ENCODE results near the gene AMACR.
"Not testable (repeated sequence)": the region's sequence is repeated elsewhere in the genome, so short reads cannot be mapped to it uniquely, and the experiment has no call there.

The AMACR gene

DNA sequence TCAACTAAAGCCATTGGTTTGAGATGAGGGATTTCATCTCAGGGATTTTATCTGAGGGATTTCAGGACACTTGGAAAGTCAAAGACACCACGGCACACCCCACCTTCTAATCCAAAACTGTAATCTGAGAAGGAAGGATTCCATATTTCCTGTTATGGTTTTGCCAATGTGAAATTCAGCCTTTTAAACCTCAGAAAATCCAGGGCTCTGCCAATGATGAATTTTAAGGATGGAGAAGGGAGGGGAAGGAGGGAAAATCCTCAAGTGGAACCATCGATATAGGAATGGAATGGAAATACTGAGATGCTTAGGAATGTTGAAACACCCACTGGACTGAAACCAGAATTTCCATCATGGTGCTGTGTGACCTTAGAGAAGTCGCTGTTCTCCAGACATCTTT, 29.9 kb upstream of the AMACR start:
- no peak for DNase-seq (ENCODE audit: low spot score)

DNA sequence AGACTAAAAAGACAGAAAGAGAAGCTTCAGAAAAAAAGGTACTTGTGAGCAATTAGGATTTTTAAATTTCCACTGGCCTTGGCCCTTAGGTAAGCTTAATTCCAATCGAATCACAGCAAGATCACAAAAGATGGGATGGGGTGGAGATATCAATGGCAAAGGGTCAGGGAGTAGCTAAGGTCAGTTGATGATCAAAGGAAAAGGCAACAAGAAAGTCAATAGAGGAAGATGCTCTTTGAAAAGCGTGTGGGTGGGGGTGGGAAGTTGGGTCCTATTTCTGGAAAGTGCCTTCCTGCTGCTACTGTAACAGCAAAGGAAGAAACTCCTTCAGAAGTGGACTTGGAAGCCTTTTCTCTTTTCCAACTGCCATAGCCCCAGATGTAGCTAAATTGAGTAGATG, 27.9 kb upstream of the AMACR start:
- no peak for DNase-seq (ENCODE audit: low spot score)

DNA sequence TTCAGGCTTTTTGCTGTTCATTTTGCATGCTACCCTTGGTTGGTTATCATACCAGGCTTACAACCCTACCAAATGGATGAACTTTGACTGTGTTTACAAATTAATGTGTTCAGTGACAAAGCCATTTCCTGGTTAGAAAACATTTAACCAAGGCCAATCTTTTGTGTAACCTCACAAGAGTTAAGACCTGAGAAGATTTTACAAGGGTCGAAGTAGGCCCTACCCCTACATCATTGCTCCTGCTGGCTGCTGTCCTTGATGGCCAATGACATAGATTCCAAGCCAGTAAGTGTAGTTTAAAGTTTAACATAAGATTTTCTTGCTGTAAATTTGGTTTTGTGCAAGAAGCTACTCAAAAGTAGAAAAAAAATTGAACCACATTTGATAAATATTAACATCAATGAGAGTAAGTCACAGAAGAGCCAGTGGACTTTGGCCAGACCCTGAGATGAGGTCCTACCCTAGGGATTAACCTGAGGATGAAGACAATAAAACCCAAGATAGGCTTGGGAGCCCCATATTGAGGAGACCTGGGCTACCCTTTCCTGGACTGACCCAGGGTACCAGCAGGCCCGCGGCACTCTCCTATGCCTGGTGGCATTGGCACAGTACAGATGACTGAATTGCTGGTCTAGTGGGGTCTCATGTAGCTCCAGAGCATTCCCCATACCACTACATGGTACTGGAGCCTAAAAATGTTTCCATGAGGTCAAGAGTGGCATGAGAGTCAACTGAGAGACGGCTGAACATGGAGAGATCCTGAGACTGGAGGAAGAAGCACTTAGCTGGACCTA, 26.9 kb upstream of the AMACR start:
- no peak for DNase-seq (ENCODE audit: low spot score)

DNA sequence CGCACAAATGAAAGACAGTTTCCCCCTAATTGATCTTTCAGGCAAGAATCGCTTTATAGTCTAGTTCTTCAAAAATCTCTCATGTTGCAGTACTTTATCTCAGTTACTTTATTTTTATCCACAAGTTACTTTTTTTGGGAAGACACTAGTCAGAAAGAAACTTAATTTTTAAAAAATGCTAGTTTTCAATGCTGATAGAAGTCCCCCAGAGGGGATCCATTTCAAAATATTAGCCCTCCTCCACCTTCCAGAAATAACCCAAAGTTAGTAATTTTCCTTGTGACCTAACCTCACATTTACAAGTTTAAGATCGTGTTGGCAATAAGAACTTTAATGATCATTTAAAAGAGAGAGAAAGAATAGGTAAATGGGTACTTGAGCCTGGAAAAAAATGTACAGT, 24.1 kb upstream of the AMACR start:
- no peak for DNase-seq (ENCODE audit: low spot score)

DNA sequence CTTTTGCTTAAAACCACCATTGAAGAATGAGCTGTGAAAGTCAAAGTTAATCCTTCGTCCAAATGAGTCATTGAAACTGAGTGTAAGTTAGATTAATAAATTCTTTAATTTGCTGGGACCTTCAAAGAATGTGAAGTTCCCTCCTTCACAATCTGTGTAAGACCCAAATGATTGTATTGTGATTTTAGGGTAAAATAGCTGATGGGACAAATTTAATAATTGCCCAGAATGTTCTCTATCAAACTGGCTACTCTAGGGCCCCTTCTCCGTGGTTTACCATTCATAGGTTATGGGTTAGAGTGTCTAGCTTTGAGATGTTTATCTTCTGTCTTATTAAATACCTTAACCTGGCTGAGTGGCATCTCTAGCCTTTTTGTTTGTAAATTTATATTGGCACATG, 23.3 kb upstream of the AMACR start:
- DNase-seq (ENCODE audit: low spot score), result no peak

DNA sequence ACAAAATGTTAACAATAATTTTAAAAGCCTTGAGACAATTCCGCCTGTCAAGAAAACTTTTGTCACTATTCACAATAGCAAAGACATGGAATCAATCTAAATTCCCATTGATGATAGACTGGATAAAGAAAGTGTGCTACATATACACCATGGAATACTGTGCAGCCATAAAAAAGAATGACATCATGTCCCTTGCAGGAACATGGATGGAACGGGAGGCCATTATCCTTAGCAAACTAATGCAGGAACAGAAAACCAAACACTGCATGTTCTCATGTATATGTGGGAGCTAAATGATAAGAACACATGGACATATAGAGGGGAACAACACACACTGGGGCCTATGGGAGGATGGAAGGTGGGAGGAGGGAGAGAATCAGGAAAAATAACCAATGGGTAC, 22.7 kb upstream of the AMACR start:
- DNase-seq (ENCODE audit: low spot score), result not testable (repeated sequence)

DNA sequence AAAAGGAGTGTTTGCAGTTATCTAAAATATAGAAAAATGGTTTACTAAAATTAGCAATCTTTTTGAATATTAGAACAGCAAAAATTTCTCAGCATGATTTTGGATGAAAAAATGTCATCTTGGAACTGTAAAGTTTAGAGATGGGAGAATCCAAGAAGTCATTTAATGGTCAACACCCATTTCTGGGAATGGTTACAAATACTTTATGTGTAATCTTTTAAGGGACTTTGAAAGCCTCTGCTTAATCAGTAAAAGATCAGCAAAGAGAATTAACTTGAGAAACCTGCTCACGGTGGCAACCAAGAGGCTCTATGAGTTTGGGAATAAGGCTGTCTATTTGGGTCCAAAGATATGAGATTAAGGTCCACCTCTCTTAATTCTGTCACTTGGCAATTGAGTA, 22.2 kb upstream of the AMACR start:
- no peak for DNase-seq (ENCODE audit: low spot score)

DNA sequence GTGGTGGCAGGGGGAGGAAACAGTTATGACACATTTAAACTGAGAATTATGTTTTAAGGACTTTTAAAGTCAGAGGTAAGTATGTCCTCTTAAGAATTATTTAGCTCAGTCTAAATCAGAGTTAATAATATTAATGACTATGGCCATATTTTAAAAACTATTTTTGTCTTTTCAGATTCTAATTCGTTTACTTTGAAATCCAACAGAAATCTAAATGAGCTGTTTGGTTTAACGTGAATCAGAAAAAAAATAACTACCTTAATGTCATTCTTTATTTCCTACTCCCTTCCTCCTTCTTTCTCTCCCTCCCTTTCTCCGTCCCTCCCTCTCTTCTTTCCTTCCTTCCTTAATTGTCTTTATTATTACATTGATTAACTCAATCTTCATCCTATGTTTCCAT, 20.5 kb upstream of the AMACR start:
- no peak for DNase-seq (ENCODE audit: low spot score)

DNA sequence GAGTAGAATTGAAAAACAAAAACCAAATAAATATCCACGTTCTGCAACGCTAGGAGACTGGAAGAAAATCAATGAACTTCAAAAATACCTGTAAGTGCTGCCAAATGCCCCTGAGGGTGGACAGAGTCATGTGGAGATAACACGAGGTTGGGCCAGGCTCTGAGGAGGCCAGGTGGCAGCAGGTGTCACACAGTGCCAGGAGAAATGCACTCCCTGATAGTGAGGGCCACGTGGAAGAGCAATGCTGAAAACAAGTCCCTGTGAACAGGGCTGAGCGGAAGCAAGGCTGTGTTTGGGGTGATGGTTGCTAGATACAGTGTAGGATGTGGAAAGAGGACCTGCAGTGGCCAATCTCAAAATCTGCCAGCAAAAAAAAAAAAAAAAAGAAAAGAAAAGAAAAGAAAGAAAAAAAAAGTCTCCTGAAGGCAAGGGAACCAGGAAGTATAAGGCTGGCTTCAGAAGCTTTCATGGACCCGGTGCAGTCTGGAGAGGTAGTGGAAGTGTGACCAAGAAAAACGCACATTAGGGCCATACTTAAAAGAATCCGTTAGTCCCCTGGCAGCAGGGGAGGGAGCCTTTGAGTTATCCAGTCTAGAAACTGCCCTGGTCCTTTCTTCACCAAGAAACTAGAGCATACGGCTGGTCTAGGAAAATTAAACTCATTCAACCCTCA, 18.4 kb upstream of the AMACR start:
- no peak for DNase-seq (ENCODE audit: low spot score)

DNA sequence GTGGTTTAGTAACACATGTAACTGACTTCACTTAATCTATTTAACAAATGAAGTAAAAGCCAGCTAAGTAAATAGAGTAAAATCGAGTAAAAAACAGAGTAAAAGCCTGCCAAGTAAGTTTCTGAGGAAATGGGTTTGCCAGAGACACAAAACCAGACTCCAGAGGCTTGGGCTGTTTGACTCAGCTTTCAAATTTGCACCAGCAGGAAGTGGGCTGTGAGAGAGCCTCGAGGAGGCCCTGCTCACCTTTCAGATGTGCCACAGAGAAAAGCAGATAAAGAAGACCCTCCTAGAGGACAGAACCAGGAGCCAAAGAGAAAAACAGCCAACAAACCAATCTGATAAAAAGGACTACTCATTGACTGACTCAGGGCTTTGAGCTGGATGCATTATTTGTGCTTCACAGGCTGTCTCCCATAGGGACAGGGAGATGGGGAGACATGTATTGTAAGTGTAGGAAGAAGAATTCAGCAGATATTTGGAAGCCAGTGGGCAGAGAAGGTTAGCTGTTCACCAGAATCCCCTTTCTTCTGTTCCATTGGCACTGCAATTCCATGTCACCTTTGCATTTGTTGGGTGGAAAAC, 14.4 kb upstream of the AMACR start:
- DNase-seq (ENCODE audit: low spot score), result no peak

DNA sequence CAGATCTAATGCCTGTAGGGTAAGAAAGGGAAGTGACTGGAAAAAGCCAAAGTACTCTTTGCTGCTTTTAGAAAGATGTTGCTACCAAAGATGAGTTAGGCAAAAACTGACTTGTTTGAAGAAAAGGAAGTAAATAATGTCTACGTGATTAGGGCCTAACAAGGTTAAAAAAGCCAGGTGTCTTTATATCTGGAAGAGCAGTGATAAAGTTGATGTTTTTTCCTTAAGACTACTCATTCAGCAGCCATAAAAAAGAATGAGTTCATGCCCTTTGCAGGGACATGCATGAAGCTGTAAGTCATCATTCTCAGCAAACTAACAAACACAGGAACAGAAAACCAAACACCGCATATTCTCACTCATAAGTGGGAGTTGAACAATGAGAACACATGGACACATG, 13.5 kb upstream of the AMACR start:
- no peak for DNase-seq (ENCODE audit: low spot score)

DNA sequence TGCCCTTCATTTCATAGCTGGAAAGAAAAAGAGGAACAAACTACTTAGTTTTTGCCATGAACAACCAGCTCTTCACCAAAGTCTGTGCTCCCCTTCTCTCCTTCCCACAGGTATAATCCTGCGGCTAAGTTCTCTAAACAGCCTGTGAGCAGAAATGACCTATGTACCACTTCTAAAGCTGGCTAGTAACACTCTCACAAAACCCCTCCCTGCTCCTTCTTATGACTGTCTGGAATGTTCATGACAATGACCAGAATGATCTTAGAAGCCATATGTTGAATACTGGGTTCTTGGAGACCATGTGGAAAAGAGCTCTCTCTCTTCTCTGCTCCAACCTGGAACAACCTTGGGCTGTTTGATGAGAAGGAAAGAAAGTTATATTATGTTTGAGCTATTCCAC, 12.9 kb upstream of the AMACR start:
- no peak for DNase-seq (ENCODE audit: low spot score)

DNA sequence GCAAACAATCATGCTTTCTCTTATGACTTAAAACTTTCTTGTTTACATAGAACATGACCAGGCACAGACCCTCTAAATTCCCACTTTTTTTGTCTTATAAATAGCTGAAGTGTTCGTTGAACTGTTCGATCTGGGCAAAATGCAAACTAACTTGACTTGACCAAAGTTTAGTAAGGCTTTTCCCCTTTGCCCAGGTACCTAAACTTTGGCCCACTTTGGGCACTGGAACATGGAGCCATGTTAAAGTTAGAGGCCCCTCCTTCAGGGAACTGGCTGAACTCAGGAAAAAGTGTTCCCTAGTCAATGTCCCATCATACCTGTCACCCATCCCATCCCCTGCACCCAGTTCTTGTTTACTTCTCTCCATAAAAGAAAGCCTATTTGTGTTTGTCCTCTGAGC, 9.4 kb upstream of the AMACR start:
- DNase-seq (ENCODE audit: low spot score), result no peak

DNA sequence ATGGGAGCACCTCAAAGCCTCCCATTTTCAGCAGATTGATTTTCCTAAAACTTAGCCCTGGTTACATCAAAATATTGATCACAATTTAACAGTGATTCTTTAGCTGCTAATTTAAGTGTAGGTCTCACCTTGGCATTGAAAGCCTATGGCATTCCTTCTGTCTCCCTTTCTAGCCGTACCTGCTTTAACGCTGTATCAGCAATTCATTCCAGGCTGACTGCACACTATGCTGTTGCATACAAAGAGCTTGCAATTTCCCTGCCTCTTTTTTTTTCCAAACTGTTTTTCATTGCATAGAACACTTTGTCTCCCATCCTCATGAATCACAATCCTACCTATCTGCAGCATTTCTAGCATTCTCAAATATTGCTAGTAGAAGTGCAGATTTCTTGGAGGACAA, 8.9 kb upstream of the AMACR start:
- DNase-seq (ENCODE audit: low spot score), result no peak

DNA sequence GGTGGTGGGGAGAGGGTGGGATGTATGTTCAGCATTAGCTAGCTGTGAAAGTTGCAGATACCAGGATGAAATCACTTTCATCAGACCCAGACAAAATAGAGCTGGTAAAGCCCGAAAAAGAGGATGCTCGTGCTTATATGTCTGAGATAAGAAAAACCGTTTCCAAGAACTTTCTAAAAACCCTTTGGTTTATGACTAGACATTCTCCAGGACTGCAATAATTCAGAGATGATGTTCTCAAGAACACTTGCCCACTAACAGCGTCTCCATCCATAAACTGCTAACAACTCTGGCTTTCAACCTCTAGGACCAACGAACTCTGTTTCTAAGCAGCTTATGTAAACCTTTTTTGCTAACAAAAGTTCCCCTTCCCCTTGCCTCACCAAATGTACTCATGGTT, 8.4 kb upstream of the AMACR start:
- no peak for DNase-seq (ENCODE audit: low spot score)

DNA sequence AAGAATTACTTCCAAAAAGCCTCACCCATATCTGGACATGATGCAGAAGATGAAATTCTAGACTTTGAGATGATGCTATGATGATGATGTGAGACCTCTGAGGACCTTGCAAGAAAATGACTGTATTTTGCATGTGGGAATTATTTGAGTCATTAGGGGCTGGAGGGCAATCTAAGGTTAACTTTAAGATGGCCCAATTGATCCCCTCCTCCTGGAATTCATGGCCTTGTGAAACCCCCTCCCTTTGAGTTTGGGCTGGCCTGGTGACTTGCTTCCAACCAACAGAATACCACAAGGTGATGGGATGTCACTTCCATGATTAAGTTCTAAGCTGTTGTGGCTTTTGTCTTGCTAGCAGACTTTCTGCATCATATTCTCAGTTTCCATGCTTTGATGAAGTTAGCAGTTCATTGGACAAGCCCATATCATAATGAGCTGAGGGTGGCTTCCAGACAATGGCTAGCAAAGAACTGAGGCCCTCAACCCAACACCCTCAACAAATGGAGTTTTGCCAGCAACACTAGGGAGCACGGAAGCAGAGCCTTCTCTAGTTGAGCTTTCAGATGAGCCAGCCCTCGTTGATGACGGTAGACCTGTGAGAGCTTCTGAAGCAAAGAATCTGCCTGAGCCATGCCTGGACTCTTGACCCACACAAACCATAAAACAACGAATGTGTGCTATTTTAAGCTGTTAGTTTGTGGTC, 7.4 kb upstream of the AMACR start:
- no peak for DNase-seq (ENCODE audit: low spot score)

DNA sequence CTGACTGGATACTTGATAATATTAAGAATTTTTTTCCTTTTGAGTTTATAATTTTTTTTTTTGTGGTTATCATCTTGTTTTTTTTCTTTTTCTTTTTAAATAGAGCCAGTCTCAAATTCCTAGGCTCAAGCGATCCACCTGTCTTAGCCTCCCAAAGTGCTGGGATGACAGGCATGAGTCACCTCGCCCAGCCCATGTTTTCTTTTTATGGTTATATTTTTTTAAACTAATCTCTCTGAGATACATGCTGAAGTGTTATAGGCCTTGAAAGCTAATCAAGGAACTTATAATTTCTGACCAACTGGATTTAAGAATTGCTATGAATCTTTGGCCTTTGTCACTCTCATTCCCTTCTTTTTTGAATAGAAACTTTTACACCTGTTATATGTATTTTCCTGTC, 6.8 kb upstream of the AMACR start:
- DNase-seq (ENCODE audit: low spot score), result no peak

DNA sequence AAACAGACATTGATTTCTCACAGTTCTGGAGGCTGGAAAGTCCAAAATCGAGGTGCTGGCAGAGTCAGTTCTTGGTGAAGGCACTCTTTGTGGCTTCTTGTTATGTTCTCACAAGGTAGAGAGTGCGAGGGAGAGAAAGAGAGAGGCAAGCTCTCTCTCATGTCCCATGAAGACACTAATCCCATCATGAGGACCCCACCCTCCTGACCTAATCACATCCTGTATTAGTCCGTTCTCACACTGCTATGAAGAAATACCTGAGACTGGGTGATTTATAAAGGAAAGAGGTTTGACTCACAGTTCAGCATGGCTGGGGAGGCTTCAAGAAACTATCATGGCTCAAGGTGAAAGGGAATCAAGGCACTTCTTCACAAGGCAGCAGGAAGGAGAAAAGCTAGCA, 5.7 kb upstream of the AMACR start:
- no peak for DNase-seq (ENCODE audit: low spot score)

DNA sequence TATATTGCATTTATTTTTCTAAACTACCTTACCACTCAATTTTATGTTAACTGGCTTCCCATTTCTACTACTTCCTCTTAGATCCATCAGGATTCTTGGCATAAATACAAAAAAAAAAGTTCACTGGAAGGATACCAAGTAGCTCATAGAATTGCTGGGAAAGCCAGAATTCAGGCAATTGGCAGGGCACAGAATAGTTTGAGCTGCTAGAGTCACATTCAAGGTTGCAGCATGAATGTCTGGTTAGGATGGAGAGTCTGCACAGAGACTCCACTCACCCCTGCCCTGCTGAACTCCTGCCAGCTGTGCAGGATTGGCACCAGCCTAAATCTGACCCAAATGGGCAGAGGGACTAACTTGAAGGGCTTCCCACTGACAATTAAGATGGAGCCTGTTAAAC, 4.9 kb upstream of the AMACR start:
- no peak for DNase-seq (ENCODE audit: low spot score)

DNA sequence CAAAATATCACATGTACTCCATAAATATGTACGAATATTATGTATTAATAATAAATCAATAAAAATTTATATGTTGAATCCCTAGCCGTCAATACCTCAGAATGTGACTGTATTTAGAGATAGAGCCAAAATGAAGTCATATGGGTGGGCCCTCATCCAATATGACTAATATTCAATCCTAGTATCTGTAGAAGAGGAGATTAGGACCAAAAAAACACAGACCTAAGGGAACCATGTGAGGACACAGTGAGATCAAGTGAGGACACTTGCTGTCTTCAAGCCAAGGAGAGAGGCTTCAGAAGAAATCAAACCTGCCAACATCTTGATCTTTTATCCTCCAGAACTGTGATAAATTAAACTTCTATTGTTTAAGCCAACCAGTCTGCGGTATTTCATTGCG, 3.7 kb upstream of the AMACR start:
- DNase-seq (ENCODE audit: low spot score), result no peak

DNA sequence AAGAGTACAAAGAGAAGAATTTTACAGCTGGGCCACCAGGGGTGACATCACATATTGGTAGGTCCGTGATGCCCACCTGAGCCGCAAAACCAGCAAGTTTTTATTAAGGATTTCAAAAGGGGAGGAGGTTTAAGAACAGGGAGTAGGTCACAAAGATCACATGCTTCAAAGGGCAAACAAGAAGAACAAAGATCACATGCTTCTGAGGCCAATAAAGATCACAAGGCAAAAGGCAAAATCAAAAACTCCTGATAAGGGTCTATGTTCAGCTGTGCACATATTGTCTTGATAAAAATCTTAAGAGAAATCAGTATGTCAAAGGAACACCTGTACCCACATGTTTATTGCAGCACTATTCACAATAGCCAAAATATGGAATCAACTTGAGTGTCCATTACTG, 2.3 kb upstream of the AMACR start:
- DNase-seq (ENCODE audit: low spot score), result not testable (repeated sequence)

DNA sequence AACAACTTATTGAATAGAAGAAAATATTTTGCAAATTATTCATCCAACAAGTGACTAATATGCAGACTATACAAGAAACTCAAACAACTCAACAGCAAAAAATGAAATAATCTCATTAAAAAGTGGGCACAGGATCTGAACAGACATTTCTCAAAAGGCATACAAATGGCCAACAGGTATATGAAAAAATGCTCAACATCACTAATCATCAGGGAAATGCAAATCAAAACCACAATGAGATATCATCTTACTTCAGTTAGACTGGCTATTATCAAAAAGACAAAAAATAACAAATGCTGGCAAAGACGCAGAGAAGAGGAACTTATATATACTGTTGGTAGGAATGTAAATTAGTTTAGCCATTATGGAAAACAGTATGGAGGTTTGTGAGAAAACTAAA, 1.8 kb upstream of the AMACR start:
- no peak for DNase-seq (ENCODE audit: low spot score)

DNA sequence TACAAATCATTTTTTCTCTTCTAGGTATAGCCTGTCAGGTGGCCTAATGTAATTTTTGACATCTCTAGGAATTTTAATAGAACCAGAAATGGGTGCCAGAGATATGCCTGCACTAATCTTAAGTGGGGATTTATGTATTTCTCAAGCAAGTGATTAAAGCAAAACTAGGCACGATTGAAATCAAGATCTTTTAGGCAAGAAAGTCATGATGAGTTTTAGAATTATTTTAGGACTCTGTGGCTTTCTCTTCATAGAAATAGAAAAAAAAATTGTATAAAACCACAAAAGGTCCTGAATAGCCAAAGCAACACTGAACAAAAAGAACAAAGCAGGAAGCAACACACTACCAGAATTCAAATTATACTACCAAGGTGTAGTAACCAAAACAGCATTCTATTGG, 952 bp upstream of the AMACR start:
- no peak for DNase-seq (ENCODE audit: low spot score)
